ENCODE results near the gene PRKN.

DNA sequence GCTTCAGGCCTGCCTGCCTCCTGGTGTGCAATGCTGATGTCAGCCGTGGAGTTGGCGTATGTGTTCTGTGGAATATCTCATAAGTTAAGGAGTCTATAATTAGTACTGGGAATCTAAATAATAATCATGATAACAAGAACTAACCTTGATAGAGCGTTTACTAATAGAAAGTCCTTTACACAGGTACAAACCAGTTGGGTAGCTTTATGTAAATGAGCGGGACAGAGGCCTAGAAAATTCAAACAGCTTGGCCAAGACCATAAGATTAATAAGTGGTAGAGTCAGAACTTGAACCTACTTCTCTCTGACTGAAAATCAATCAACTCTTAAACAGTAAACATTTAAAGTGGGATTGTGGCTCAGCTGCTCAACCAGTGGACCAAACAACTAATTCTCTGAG lies 882.8 kb downstream of the PRKN start:
- TF ChIP-seq EP300 (IDR thresholded peaks at IDR 0.05) (no peak), POLR2A (IDR thresholded peaks at IDR 0.05) (no peak)
